A549 (cell line): ENCODE data around the gene GBE1. TPM values are rescaled to one million over a fixed set of nuclear protein-coding genes. Genes with fewer than 3 reads are reported as not detected.

Source experiments
- ATAC-seq, 2 experiments: fragments of 200-7000 bp in 1 of 2; fragments of >200 bp in 1 of 2; cut with Nextera tagmentation in 1 of 2; cut with Tn5 transposase in 1 of 2; 3 replicates each; pipeline versions ENCODE4 v1.8.0 to v1.9.1; 2018 to 2020; ENCODE audit warnings: mild to moderate bottlenecking in 1 of 2, moderate library complexity in 1 of 2
- CTCF ChIA-PET: fragments of 300-600 bp; sonication (Branson Sonifier 250); formaldehyde crosslinking; extraction: SDS; loops from one replicate; lab custom pipeline; 2021; ENCODE audit warnings: antibody characterized with exemption, inconsistent platforms; lab: Yijun Ruan, JAX
- POLR2A ChIA-PET: fragments of 350-600 bp; formaldehyde crosslinking; extraction: SDS; loops from one replicate; lab custom pipeline; 2021; ENCODE audit warnings: antibody characterized with exemption, inconsistent platforms; lab: Yijun Ruan, JAX
- DNase-seq, 2 experiments: peaks; one replicate each; pipeline versions ENCODE4 v3.0.0 to v3.0.0-alpha.2; 2011 to 2016; ENCODE audit warnings: low read depth in 1 of 2, low spot score in 1 of 2
- FAIRE-seq: peaks from 2 replicates; lab custom pipeline; 2011; peaks lifted over from hg19 to GRCh38; lab: Jason Lieb, UNC
- H3K27ac ChIP-seq, 2 experiments: fragments of >200 bp; sonication (Bioruptor Twin); formaldehyde crosslinking; 3 replicates each; pipeline ENCODE4 v1.5.1; 2016 to 2017
- H3K4me1 ChIP-seq: fragments of >200 bp; sonication (Bioruptor Twin); formaldehyde crosslinking; 3 replicates; pipeline ENCODE4 v1.6.1; 2016
- H3K4me2 ChIP-seq: fragments of >200 bp; sonication (Bioruptor Twin); formaldehyde crosslinking; 3 replicates; pipeline ENCODE4 v1.6.1; 2016
- H3K4me3 ChIP-seq: fragments of >200 bp; sonication (Bioruptor Twin); formaldehyde crosslinking; 3 replicates; pipeline ENCODE4 v1.5.1; 2016
- H3K9me3 ChIP-seq: fragments of >200 bp; sonication (Bioruptor Twin); formaldehyde crosslinking; 3 replicates; pipeline ENCODE4 v1.6.1; 2016
- BCL3 ChIP-seq: fragments of >200 bp; sonication (Bioruptor Twin); formaldehyde crosslinking; IDR thresholded peaks from 3 replicates; pipeline ENCODE4 v1.6.1; 2016
- BHLHE40 ChIP-seq: IDR thresholded peaks from 2 replicates; pipeline ENCODE4 v1.6.1; 2012; ENCODE audit warnings: low read depth, low read length, inconsistent platforms
- CBX2 ChIP-seq: fragments of 200-600 bp; sonication (generic); IDR thresholded peaks from 2 replicates; pipeline ENCODE4 v1.6.1; 2016; ENCODE audit warnings: low read depth, mild to moderate bottlenecking, borderline replicate concordance
- CBX8 ChIP-seq: fragments of 200-600 bp; sonication (generic); IDR thresholded peaks from 2 replicates; pipeline ENCODE4 v1.6.1; 2016
- CHD2 ChIP-seq: fragments of 150-350 bp; IDR thresholded peaks from 2 replicates; pipeline ENCODE4 v1.6.1; 2014; ENCODE audit warnings: low read length; ENCODE audit not compliant: partially characterized antibody
- CTCF ChIP-seq: fragments of >200 bp; sonication (Bioruptor Twin); formaldehyde crosslinking; IDR thresholded peaks from 3 replicates; pipeline ENCODE4 v1.5.1; 2016
- EHF ChIP-seq: fragments of 250-450 bp; sonication (Bioruptor Pico); IDR thresholded peaks from 2 replicates; pipeline ENCODE4 v1.5.0; 2020; ENCODE audit warnings: mild to moderate bottlenecking
- EHMT2 ChIP-seq: fragments of 200-600 bp; sonication (generic); IDR thresholded peaks from 2 replicates; pipeline ENCODE4 v1.6.1; 2016; ENCODE audit warnings: antibody characterized with exemption, low read depth, mild to moderate bottlenecking, moderate library complexity
- EP300 ChIP-seq, 2 experiments: fragments of >200 bp; sonication (Bioruptor Twin); formaldehyde crosslinking; IDR thresholded peaks; 2 replicates in 1 of 2; 3 replicates in 1 of 2; pipeline ENCODE4 v1.6.1; 2016 to 2017
- FOSL2 ChIP-seq, 2 experiments: fragments of 450-650 bp in 1 of 2; fragments of >200 bp in 1 of 2; sonication (Bioruptor Twin) in 1 of 2; formaldehyde crosslinking; IDR thresholded peaks; 2 replicates each; pipeline versions ENCODE4 v1.5.0 to v1.6.1; 2016 to 2020; ENCODE audit warnings: mild to moderate bottlenecking in 1 of 2, moderate library complexity in 1 of 2
- GATA3 ChIP-seq: IDR thresholded peaks from 2 replicates; pipeline ENCODE4 v1.6.1; 2012; ENCODE audit warnings: borderline replicate concordance
- HOXA7 ChIP-seq: fragments of 250-450 bp; sonication (Bioruptor Pico); IDR thresholded peaks from 2 replicates; pipeline ENCODE4 v1.5.0; 2020; ENCODE audit warnings: mild to moderate bottlenecking, moderate library complexity
- JUN ChIP-seq, 2 experiments: fragments of >200 bp; sonication (Bioruptor Twin); formaldehyde crosslinking; IDR thresholded peaks; 2 replicates in 1 of 2; 3 replicates in 1 of 2; pipeline ENCODE4 v1.6.1; 2016 to 2017
- KDM1A ChIP-seq: fragments of 200-600 bp; sonication (generic); IDR thresholded peaks from 2 replicates; pipeline ENCODE4 v1.6.1; 2016; ENCODE audit warnings: low read depth, mild to moderate bottlenecking
- KDM5A ChIP-seq: fragments of 200-600 bp; sonication (generic); IDR thresholded peaks from 2 replicates; pipeline ENCODE4 v1.6.1; 2016; ENCODE audit warnings: antibody characterized with exemption, mild to moderate bottlenecking
- MAX ChIP-seq: IDR thresholded peaks from 2 replicates; pipeline ENCODE4 v1.6.1; 2012
- MAZ ChIP-seq: fragments of 150-350 bp; IDR thresholded peaks from 2 replicates; pipeline ENCODE4 v1.6.1; 2014; ENCODE audit warnings: antibody characterized with exemption, low read depth, low read length, borderline replicate concordance
- NFE2L2 ChIP-seq: fragments of 150-350 bp; conservative IDR thresholded peaks from 2 replicates; pipeline ENCODE4 v1.6.1; 2014; ENCODE audit warnings: low read length
- NPAS2 ChIP-seq: fragments of 250-450 bp; sonication (Bioruptor Pico); IDR thresholded peaks from 2 replicates; pipeline ENCODE4 v1.8.0; 2022; ENCODE audit warnings: mild to moderate bottlenecking, moderate library complexity, borderline replicate concordance
- POLR2A ChIP-seq: IDR thresholded peaks from 2 replicates; pipeline ENCODE4 v1.6.1; 2012; ENCODE audit warnings: mild to moderate bottlenecking, low read length
- RAD21 ChIP-seq, 2 experiments: fragments of >200 bp in 1 of 2; sonication (Bioruptor Twin) in 1 of 2; formaldehyde crosslinking in 1 of 2; IDR thresholded peaks in 1 of 2; conservative IDR thresholded peaks in 1 of 2; 2 replicates in 1 of 2; 3 replicates in 1 of 2; pipeline ENCODE4 v1.6.1; 2012 to 2018; ENCODE audit warnings: inconsistent platforms in 1 of 2
- USF2 ChIP-seq: fragments of 450-650 bp; IDR thresholded peaks from 2 replicates; pipeline ENCODE4 v1.6.1; 2014; ENCODE audit warnings: antibody characterized with exemption
- ZC3H11A ChIP-seq: fragments of 450-650 bp; IDR thresholded peaks from 2 replicates; pipeline ENCODE4 v1.6.1; 2014; ENCODE audit warnings: antibody characterized with exemption, mild to moderate bottlenecking
- ZFP36 ChIP-seq: fragments of 450-650 bp; IDR thresholded peaks from 2 replicates; pipeline ENCODE4 v1.6.1; 2014; ENCODE audit warnings: borderline replicate concordance; ENCODE audit not compliant: partially characterized antibody
- ZNF302 ChIP-seq: fragments of 250-450 bp; sonication (Bioruptor Pico); IDR thresholded peaks from 2 replicates; pipeline ENCODE4 v1.9.0; 2021; ENCODE audit warnings: inconsistent platforms, mild to moderate bottlenecking, moderate library complexity
- WGBS: methylation state at CpG from one replicate; pipeline ENCODE4 v1.1.6; 2017; ENCODE audit errors: missing lambda C conversion rate; 5-methylcytosine and 5-hydroxymethylcytosine counted together
- polyA plus RNA-seq, 4 experiments: library from polyadenylated mRNA; depleted of rRNA in 3 of 4; stranded (reverse); fragments of >200 nt; fragmentation: RNase III in 1 of 4; extraction: RNeasy Plus Mini Kit Qiagen cat#74134 plus additional on column Dnase treatment in 1 of 4; gene quantifications; 2 replicates in 3 of 4; 3 replicates in 1 of 4; pipeline ENCODE4 v1.2.3, GENCODE V29; 2011 to 2017
- TF ChIP-seq, protein P1 (sequence below): fragments of 150-350 bp; IDR thresholded peaks from 2 replicates; pipeline ENCODE4 v1.6.1; 2014; ENCODE audit warnings: low read depth, mild to moderate bottlenecking, low read length
- TF ChIP-seq, protein P2 (sequence below): IDR thresholded peaks from 2 replicates; pipeline ENCODE4 v1.6.1; 2012; ENCODE audit warnings: low read depth, borderline replicate concordance

The GBE1 gene
- polyA plus RNA-seq, 2 of the 4 experiments (the other 2 are of a cell fraction), result 39.5 to 55.0 TPM

- ATAC-seq (no peak), DNase-seq (no peak), FAIRE-seq (peak; percentile 13)
- TF ChIP-seq ZFP36, result no peak
- TF ChIP-seq POLR2A, result no peak
- TF ChIP-seq EP300 (IDR thresholded peaks at IDR 0.05), result no peak
- no peak for TF ChIP-seq CBX2
- no peak for TF ChIP-seq KDM5A
- no peak for TF ChIP-seq BHLHE40
- no peak for TF ChIP-seq BCL3
- no peak for TF ChIP-seq GATA3
- TF ChIP-seq ZNF302 (CRISPR knock-in tag), result no peak
- TF ChIP-seq HOXA7 (CRISPR knock-in tag), result no peak
- TF ChIP-seq, protein P1, sequence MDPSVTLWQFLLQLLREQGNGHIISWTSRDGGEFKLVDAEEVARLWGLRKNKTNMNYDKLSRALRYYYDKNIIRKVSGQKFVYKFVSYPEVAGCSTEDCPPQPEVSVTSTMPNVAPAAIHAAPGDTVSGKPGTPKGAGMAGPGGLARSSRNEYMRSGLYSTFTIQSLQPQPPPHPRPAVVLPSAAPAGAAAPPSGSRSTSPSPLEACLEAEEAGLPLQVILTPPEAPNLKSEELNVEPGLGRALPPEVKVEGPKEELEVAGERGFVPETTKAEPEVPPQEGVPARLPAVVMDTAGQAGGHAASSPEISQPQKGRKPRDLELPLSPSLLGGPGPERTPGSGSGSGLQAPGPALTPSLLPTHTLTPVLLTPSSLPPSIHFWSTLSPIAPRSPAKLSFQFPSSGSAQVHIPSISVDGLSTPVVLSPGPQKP, result no peak
- TF ChIP-seq CHD2, result no peak
- no peak for TF ChIP-seq MAZ
- no peak for TF ChIP-seq MAX
- TF ChIP-seq KDM1A, result no peak
- no peak for TF ChIP-seq CTCF
- ChIA-PET CTCF (interaction anchor here (1.2 to 1.8 kb wide), 2 partner anchors 22 to 41 kb away, joined by 3 to 5 read pairs; no protein-coding TSS in a partner anchor), POLR2A (no interaction called here)
- Histone ChIP-seq H3K27ac (no peak overlapping the region), H3K9me3 (no peaks in the 10 kb centered on the region), H3K4me2 (no peak overlapping the region), H3K4me1 (0 out of 3 replicates have a peak, but pooled peaks cover 4% of the 10 kb centered on the region), H3K4me3 (no peak overlapping the region)
- WGBS, result 74% methylated on average over 4 of the region's 4 CpGs
These were observed 269.4 kb downstream of the GBE1 start for GRCh38 chr3:81492040-81492439.

- DNase-seq (peak; percentile 39 to 88), FAIRE-seq (no peak), ATAC-seq (peak; percentile 98 to 99)
- Histone ChIP-seq H3K27ac (no peak overlapping the region), H3K4me1 (0 out of 3 replicates have a peak, but pooled peaks cover 4% of the 10 kb centered on the region), H3K4me3 (no peak overlapping the region), H3K4me2 (no peak overlapping the region), H3K9me3 (no peaks in the 10 kb centered on the region)
- ChIA-PET POLR2A (no interaction called here), CTCF (interaction anchor here (0.6 to 2.2 kb wide), 27 partner anchors 9 to 641 kb away, joined by 3 to 14 read pairs (median 5); no protein-coding TSS in a partner anchor)
- 42% methylated on average over 7 of the region's 7 CpGs for WGBS
- TF ChIP-seq ZNF302 (CRISPR knock-in tag) (no peak), NFE2L2 (no peak), ZC3H11A (no peak), POLR2A (no peak), MAX (no peak), HOXA7 (CRISPR knock-in tag) (no peak), RAD21 (conservative IDR thresholded peaks at IDR 0.05 in 1 of 2, IDR thresholded peaks at IDR 0.05 in 1 of 2) (peak; percentile 65 to 68), CTCF (peak; percentile 57), NPAS2 (no peak), EHMT2 (no peak), MAZ (no peak), FOSL2 (IDR thresholded peaks at IDR 0.05) (no peak), FOSL2 (CRISPR knock-in tag; IDR thresholded peaks at IDR 0.05) (no peak), CBX8 (no peak), USF2 (no peak), JUN (IDR thresholded peaks at IDR 0.05) (no peak), BHLHE40 (no peak), EHF (CRISPR knock-in tag) (no peak)
- TF ChIP-seq, protein P2, sequence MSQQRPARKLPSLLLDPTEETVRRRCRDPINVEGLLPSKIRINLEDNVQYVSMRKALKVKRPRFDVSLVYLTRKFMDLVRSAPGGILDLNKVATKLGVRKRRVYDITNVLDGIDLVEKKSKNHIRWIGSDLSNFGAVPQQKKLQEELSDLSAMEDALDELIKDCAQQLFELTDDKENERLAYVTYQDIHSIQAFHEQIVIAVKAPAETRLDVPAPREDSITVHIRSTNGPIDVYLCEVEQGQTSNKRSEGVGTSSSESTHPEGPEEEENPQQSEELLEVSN, result no peak
These were observed 270.7 kb downstream of the GBE1 start for GRCh38 chr3:81490541-81491288.
